ENCODE data around the gene LCNL1. TPM values are rescaled to one million over a fixed set of nuclear protein-coding genes. Genes with fewer than 3 reads are reported as not detected.

Gene LCNL1
- total RNA-seq, 2 donors from 2014 or later, result 1.4 to 2.2 TPM

GRCh38 chr9:136949239-136949816 lies 33.5 kb upstream of the LCNL1 start:
- no peak overlapping the region for H3K27ac ChIP-seq (ENCODE audit: low read depth, low read length)
- no peaks in the 10 kb centered on the region for H3K9me3 Mint-ChIP-seq
- H3K9me3 ChIP-seq (ENCODE audit: control insufficient read depth, low read length), result no peaks in the 10 kb centered on the region
- H3K36me3 ChIP-seq (ENCODE audit: control insufficient read depth, insufficient read depth, low read length), result no peaks in the 10 kb centered on the region
- DNase-seq, result no peak
- H3K4me3 Mint-ChIP-seq, result peak overlapping the region; percentile 73
- no peak for TF ChIP-seq CTCF (conservative IDR thresholded peaks at IDR 0.05)
- WGBS, 2 experiments (ENCODE audit: insufficient coverage in 1 of 2, insufficient read length in 1 of 2), result 0 to 33% methylated on average over 3 to 20 of the region's 22 CpGs
- H3K4me1 ChIP-seq (ENCODE audit: control insufficient read depth, insufficient read depth, low read length), result peaks cover 3% of the 10 kb centered on the region
- H3K4me3 ChIP-seq (ENCODE audit: low read length), result peak overlapping the region; percentile 76
- no peak overlapping the region for H3K27ac Mint-ChIP-seq
- H3K4me1 Mint-ChIP-seq, result peaks cover 8% of the 10 kb centered on the region
- H3K36me3 Mint-ChIP-seq (ENCODE audit: low read depth), result no peaks in the 10 kb centered on the region
- no peaks in the 10 kb centered on the region for H3K27me3 ChIP-seq (ENCODE audit: control insufficient read depth, insufficient read depth, low read length, poor library complexity, severe bottlenecking)
- H3K27me3 Mint-ChIP-seq (ENCODE audit: insufficient read depth), result no peaks in the 10 kb centered on the region
- H3K9ac ChIP-seq (ENCODE audit: extremely low read depth, low read length, poor library complexity, severe bottlenecking), result peak overlapping the region; percentile 6

GRCh38 chr9:136949817-136950655 lies 32.8 kb upstream of the LCNL1 start:
- Mint-ChIP-seq H3K27ac (peak overlapping the region; percentile 95), H3K9me3 (no peaks in the 10 kb centered on the region), H3K36me3 (ENCODE audit: low read depth) (no peaks in the 10 kb centered on the region), H3K4me1 (peaks cover 8% of the 10 kb centered on the region), H3K4me3 (peak overlapping the region; percentile 73), H3K27me3 (ENCODE audit: insufficient read depth) (no peaks in the 10 kb centered on the region)
- H3K4me3 ChIP-seq (ENCODE audit: low read length), result peak overlapping the region; percentile 76
- H3K27me3 ChIP-seq (ENCODE audit: control insufficient read depth, insufficient read depth, low read length, poor library complexity, severe bottlenecking), result no peaks in the 10 kb centered on the region
- H3K9me3 ChIP-seq (ENCODE audit: control insufficient read depth, low read length), result no peaks in the 10 kb centered on the region
- peak; percentile 98 for DNase-seq
- no peaks in the 10 kb centered on the region for H3K36me3 ChIP-seq (ENCODE audit: control insufficient read depth, insufficient read depth, low read length)
- peak overlapping the region; percentile 38 for H3K9ac ChIP-seq (ENCODE audit: extremely low read depth, low read length, poor library complexity, severe bottlenecking)
- peak overlapping the region; percentile 57 for H3K27ac ChIP-seq (ENCODE audit: low read depth, low read length)
- 7 to 19% methylated on average over 23 to 63 of the region's 63 CpGs for WGBS, 2 experiments (ENCODE audit: insufficient coverage in 1 of 2, insufficient read length in 1 of 2)
- peak; percentile 39 for TF ChIP-seq CTCF (conservative IDR thresholded peaks at IDR 0.05)
- H3K4me1 ChIP-seq (ENCODE audit: control insufficient read depth, insufficient read depth, low read length), result peaks cover 3% of the 10 kb centered on the region

GRCh38 chr9:136950656-136951276 lies 32.0 kb upstream of the LCNL1 start:
- Mint-ChIP-seq H3K27ac (peak overlapping the region; percentile 95), H3K9me3 (no peaks in the 10 kb centered on the region), H3K4me1 (peaks cover 8% of the 10 kb centered on the region), H3K4me3 (peak overlapping the region; percentile 73), H3K36me3 (ENCODE audit: low read depth) (no peaks in the 10 kb centered on the region), H3K27me3 (ENCODE audit: insufficient read depth) (no peaks in the 10 kb centered on the region)
- Histone ChIP-seq H3K36me3 (ENCODE audit: control insufficient read depth, insufficient read depth, low read length) (no peaks in the 10 kb centered on the region), H3K9me3 (ENCODE audit: control insufficient read depth, low read length) (no peaks in the 10 kb centered on the region), H3K27me3 (ENCODE audit: control insufficient read depth, insufficient read depth, low read length, poor library complexity, severe bottlenecking) (no peaks in the 10 kb centered on the region), H3K9ac (ENCODE audit: extremely low read depth, low read length, poor library complexity, severe bottlenecking) (peak overlapping the region; percentile 38), H3K27ac (ENCODE audit: low read depth, low read length) (peak overlapping the region; percentile 57), H3K4me1 (ENCODE audit: control insufficient read depth, insufficient read depth, low read length) (peaks cover 3% of the 10 kb centered on the region), H3K4me3 (ENCODE audit: low read length) (peak overlapping the region; percentile 76)
- TF ChIP-seq CTCF (conservative IDR thresholded peaks at IDR 0.05), result no peak
- WGBS, 2 experiments (ENCODE audit: insufficient coverage in 1 of 2, insufficient read length in 1 of 2), result 45 to 73% methylated on average over 4 to 9 of the region's 9 CpGs
- no peak for DNase-seq
